GM18868 (cell line): ENCODE data around the gene PPARG.

Source experiments
- ATAC-seq: cut with Tn5 transposase; IDR thresholded peaks from one replicate; pipeline ENCODE4 v1.9.1; 2021; ENCODE audit warnings: mild to moderate bottlenecking, moderate library complexity; ENCODE audit not compliant: unreplicated experiment

Gene PPARG

DNA sequence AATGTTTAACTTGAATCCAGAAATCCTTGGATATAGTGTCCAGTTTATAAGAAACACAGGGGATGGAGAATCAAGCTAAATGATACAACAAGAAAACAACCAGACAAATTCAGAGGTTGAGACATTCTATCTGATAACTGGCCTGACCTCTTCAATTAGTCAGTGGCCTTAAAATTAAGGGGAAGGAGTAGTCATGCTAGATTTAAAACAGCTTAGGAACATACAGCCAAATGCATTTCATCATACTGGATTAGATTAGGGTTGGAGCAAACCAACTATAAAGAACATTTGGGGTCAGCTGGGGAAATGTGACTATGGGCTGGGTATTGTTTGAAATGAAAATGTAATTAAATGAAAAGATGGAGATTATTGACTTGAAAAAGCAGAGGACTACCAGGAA, 53.3 kb downstream of the PPARG start:
- no peak for ATAC-seq

DNA sequence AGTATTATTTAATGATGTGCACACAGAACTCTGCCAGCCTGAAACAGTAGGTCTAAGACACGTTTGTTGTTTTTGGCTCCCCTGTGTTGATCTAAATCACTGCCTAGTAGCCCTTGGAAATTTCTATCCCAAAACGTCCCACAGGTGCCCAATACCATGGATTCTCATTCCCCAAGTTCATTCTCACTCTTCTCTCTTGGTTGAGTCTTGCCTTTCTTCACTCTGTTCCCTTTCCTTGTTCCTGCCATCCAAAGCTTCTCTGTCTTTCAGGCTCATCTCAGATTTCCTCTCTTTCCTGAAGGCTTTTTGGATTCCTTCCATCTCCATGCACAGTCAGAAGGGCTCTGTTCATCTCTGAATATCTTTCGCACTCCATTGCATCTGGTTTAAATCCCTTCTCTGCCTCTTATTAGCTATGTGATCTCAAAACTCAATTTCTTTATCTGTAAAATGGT, 54.2 kb downstream of the PPARG start:
- ATAC-seq, result no peak

DNA sequence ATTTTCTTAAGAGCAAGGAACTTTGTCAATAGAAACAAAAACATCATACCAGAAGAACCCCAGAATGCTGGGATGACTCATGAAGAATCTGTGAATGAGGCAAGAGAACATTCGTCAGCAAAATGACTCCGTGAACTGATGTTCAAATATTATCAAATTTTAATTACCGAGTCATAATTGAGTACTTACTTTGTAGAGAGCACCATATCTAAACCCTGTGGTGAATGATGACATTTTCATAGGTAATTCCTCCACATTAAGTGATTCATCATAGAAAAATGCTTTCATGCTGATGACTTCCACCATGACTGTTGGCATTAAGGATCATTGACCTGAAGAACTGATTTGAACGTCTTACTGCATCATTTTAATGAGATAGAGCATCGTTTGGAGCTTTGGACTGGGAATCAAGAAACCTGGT, 56.3 kb downstream of the PPARG start:
- no peak for ATAC-seq

DNA sequence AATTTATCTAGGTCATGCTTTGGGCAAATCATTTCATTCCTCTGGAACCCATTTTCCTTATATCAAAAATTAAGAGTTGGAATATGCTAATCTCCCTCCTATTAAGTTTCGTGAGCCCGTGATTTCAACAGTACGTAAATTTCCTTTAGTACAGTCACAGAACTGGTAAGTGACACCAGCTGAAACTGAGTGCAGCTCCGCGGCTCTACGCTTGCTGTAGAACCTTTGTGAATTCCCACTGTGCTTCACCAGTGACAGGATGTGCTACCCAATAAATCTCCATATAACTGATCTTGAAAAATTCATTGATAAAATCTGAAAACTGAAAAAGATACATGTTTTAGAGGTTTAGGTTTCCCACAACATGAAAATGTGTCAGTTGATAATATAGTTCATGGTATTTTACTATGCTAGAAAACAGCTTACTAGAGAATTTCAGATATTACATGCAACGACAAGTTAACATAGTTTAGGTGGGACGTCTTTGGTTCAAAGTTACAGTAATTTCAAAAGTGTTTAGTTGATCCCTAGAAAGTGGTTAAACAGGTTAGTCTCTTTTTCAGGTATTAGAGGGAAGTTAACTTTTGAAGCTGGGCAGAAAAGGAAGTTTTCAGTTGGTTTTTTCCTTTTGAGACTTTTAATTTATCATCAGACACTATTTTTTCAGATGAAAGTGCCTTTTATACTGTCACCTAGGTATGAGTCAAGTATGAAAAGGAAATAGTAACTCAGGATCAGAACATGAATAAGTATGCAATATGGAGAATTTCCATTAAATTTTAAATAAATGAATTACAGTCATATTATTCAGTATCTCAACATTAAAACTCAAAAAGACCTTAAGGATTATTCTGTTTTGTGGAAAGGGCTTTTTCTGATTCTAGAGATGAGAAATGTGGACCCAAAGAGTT, 57.0 kb downstream of the PPARG start:
- ATAC-seq, result no peak

DNA sequence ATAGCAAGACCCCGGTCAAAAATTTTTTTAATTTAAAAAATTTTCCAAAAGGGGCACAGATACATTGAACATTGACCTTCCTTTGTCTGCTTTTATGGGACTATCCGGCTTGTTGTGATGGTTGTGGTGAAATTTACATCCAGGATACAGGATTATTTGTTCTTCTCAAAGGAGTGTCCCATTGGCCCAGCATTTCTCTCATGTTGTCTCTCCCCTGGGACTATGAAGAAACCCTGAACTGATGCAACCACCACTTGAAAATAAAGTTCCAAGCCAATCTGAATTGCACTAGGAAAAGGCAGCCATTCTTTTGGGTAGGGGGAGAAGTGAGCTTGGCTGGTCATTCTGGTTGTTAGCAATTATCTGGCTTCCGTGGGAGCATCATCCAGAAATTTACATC, 58.4 kb downstream of the PPARG start:
- ATAC-seq, result no peak

DNA sequence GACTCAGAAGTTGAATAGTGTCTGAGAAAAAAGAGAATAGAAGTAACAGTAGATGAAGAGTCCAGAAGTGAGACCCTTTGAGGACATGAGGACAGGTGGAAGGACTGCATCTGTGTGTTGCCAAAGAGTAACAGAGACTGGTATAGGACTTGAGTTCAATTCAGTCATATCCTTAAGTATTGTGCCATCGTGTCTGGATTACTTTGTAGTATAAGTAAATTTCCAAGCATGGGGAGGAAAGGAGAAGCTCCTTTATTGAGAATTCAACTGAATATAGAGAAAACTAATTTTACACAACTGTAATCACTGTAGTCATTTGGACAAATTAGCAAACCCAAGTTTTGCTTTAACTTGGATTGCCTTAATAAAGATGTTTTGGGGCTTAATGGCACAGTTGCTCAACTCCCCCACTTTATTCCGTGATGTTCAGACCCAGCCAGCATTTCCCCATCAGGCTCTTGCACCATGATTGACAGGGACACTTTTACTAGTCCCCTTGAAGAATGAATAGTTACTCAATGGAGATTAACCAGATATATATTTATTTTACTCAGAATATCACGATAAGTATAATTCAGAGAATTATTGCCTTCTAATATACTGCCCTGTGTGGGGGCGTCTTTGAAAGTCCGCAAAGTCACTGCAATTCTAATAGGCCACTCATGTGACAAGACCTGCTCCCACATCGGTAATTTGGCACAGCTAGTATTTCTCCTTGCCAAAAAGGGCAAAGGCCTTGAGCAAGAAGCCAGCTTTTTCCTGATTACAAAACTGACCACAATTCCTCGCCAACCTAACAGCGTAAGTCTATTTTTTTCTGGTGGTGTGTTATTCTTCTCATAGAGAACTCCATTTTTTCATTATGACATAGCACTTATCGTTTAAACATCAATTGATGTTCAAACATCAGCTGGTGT, 61.3 kb downstream of the PPARG start:
- no peak for ATAC-seq

DNA sequence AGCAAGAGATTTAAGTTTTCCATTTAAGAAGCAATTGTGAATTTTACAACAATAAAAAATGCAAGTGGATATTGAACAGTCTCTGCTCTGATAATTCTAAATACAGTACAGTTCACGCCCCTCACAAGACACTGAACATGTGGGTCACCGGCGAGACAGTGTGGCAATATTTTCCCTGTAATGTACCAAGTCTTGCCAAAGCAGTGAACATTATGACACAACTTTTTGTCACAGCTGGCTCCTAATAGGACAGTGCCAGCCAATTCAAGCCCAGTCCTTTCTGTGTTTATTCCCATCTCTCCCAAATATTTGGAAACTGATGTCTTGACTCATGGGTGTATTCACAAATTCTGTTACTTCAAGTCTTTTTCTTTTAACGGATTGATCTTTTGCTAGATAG, 62.3 kb downstream of the PPARG start:
- ATAC-seq, result no peak

DNA sequence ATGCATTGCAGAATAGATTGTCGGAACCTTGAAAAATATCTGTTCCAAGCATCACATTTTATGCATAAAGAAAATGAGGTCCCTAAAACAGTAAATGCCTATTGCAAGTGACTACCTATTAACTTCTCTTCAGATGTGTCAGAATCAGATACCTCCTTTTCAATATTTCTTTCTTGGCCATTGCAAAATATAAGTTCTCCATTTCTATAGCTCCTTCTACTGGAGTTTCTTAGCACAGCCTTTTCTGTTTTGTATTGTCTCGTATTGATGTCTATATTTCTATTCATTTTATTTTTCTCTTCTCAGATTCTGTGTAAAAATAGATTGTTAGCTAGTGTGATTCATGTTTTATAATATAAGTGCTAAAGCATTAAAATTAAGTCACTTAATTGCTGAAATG, 63.4 kb downstream of the PPARG start:
- ATAC-seq, result no peak

DNA sequence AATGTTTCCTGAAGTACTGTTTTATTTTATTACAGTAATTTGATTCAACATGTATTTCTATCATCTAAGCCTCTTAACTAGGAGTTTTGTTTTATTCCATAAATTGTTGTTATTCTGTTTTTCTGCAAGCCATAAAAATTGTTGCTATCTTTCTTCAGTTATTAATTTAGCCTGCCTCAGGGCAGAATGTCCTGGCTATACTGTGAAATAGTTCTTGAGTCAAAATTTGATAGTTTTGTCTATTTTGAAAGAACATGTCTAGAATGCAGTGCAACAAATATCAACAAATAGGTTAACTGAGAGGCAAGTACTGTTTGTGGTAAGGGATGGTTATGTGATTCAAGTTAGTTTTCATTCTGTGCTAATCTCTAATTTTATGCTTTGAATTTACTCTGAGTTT, 63.9 kb downstream of the PPARG start:
- no peak for ATAC-seq

DNA sequence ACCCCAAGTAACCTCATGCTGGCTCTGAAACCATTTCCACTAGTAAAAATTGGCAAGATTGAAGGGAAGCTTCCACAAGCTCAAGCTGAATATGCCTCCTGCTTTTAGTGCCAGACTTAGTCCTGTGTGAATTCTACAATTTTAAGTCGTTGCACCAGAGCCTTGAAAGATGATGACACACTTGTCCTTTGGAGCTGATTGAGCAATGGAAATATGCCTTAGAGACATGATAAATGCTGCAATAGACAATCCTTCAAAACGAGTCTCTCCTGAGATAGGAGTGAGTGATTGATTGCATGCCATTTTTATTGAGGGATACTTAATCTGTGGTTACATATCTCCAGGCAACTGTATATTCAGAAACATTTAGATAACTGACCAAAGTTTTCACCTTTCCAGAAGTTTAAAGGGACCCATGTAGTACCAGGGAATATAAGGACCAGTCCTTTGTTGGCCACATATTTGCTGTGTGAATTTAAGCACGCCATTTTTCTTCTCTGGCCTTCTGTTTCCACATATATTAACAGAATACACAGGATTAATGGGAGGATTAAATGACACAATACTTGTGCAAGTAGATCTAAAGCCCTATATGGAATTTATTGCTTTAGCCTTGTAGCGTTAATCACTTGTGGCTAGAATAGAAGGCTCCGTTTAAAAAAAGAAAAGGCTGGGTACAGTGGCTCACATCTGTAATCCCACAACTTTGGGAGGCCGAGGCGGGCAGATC, 65.1 kb downstream of the PPARG start:
- no peak for ATAC-seq

DNA sequence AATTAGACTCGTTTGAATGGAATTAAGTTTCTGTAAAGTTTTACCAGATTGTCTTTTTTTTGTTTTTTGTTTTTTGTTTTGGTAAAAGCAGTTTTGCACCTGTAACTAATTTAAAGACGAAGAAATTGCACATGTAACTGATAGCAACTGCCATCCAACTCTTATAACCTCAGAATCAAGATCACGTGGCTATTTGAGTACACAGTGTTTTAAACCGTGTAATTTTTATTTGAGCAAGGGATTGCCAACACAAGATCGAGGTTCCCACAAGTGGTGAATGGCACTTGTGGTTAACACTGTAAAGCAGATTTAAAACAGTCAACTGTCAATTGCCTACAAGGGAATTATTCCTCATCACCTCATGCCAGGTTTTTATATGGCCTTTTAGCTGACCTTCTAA, 67.3 kb downstream of the PPARG start:
- no peak for ATAC-seq

DNA sequence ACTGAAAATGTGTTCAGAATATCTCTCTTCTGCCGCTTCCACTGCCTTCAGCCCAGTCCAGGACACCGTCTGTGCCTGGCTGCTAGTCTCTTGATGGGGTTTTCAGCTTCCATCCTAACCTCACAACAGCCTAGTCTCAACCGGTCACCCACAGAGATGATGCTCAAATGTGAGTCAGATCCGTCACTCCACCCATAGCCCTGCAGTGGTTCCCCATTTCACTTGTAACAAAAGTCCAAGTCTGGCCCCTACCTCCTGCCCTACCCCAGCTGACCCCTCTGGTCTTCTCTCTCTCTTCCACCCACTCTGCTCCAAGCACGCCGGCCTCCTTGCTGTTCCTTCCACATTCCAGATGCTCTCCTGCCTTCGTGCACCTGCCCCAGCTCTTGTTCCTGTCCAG, 68.1 kb downstream of the PPARG start:
- no peak for ATAC-seq

DNA sequence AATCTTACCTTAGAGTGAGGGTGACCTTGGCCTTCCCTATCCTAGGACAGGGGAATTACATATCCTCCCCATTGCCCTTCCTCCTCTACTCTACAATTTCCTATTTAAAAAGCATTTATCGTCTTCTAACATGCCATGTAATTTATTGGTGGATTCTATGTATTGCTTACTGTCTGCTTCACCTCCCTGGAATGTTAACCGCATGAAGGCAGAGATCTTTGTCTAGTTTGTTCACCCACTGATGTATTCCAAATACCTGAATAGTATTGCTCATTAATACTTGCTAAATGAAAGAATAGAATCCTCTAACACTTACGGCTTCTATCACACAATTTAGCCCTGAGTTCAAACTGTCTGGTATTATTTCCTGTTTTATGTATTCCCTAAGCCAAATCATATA, 68.6 kb downstream of the PPARG start:
- ATAC-seq, result no peak

DNA sequence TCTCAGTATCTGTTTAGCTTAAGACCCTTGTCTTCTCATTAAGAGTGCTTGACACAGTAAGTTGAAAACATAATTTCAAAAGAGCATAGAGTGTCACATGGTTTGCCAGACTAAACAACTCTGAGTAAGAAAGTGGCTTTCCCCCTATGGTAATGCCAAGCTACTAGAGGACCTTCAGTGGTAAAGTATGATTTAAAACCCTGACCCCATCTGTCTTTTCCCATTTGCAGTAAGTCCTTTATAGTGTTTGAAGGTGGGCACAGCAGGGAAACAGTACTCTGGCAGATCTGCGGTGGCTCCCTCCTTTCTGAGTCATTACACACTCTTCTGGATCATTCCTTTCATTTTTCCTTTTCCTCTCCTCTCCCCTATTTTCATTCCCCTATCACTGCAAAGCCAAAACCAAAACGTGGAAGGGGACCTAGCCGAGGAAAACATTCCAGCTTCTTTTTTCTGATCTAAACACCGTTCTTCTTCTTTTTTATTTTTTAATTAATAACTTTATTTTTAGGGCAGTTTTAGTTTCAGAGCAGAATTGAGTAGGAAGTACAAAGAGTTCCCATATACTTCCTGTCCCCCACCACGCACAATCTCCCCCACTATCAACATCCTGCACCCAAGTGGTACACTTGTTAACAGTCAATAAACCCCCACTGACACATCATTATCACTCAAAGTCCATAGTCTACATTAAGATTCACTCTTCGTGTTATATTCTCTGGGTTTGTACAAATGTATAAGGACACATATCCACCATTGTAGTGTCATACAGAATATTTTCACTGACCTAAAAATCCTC, 74.7 kb downstream of the PPARG start:
- no peak for ATAC-seq

DNA sequence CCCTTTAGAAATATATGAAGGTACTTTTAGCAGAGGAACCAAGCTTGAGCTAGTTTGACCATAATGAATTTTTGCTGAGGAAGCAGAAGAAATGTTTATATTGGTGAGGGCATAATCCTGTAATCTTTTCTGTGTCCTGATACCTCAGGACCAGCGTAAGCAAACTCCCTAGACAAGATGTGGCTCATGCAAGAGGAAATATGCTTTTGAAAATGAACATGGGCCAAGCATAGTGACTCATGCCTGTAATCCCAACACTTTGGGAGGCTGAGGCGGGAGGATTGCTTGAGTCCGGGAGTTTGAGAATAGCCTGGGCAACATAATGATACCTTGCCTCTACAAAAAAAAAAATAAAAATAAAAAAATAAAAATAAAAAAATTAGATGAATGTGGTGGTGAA, 78.5 kb downstream of the PPARG start:
- ATAC-seq, result no peak

DNA sequence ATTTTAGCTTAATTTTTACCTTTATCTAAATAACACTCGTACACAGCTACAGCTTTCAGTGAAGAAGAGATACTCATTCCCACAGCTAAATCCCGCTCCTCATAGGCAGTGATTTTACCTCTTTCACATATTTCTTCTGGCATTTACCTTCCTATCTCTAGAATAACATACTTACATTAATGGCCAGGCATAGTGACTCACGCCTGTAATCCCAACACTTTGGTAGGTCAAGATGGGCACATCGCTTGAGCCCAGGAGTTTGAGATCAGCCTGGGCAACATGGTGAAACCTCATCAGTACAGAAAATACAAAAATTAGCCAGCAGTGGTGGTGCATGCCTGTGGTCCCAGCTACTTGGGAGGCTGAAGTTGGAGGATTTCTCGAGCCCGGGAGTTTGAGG, 80.2 kb downstream of the PPARG start:
- no peak for ATAC-seq

DNA sequence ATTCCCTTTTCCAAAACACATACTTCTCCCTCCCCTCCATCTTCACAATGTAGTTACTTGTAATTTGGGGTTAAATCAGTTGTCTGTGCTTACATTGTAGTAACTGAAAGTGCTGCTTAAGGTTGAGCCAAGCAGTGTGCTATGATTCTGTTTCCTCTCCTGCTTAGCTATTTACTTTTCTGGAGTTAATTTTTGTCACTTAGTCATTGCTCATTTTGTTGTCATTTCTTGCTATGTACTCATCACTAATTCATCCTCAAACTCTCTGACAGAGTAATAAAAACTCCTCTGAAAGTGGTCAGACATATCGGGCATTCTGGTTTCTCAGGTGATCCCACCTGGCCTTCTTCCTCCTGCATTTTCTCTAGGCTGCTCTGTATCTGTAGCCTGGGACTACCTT, 80.7 kb downstream of the PPARG start:
- ATAC-seq, result no peak

DNA sequence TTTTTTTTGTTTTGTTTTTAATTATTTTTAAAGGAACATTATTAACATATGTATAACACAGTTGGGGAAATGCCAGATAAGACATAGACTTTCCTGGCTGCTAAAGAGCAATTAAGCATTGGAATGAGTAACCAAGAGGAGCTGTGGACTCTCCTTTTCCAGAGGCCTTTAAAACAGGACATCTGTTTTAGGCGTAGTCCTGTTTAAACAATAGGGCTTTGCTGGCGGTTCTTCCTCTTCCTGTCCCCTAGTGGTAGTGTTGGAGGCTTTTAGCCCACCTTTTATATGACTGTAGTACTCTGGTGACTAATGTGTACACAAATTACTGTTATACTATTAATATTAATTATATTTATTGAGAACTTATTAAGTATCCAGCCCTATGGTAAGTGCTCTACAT, 81.9 kb downstream of the PPARG start:
- ATAC-seq, result no peak

DNA sequence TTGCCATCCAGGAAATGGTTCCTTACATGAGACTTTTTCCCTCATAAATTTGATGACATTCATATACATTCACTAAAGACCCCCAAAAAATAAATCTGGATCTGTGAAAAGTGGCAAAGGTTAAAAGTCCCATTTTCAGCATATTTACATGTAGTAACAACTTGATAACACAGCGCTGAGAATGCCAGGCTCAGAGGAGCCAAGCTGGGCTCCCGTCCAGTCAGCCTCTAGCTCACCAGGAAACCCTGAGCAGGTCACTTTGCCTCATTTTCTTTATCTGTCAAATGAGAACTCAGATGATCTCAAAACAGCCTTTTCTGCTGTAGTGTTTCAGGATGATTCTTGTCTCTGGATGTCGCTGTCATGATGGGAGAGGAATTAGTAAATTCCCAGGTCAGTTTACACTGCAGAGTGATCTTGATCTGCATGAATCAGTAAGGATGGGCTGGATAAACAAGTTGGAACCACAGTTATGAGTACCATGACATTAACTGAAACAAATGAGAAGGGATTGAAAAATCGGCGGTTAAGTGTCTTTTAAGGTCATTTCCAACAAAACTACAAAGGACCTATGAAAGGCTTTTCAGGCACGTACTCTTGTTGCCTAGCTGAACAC, 82.8 kb downstream of the PPARG start:
- no peak for ATAC-seq

DNA sequence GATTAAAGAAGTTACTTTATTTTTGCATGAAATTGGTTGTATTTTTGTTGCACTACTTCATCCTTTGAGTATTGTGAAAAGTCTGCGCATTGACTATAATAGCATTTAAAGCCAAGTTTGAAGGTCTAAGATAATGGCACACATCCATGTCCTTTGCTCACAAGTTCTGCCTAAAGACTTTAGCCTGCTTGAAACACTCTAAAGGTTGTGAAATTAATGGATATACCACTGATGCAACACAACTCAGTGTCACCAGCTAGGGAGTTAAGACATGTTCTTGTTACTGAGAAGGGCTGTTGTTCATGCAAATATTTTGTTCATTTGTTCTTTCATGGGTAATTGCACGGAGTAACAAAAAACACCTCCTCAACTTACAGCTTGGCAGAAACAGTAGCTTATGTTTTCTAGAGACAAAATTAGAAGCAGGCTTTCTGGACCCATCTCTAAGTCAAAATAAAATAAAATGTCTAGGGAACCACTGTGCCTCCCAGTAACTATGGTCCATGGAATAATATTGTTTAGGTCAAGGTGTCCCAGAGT, 83.9 kb downstream of the PPARG start:
- ATAC-seq, result no peak
